GM21723 (cell line): ENCODE measurements around the gene CNGB1.
"Not testable (repeated sequence)": the region's sequence is repeated elsewhere in the genome, so short reads cannot be mapped to it uniquely, and the experiment has no call there.

Experiments used
- ATAC-seq: cut with Tn5 transposase; IDR thresholded peaks from one replicate; pipeline ENCODE4 v1.9.1; 2021; ENCODE audit warnings: mild to moderate bottlenecking, moderate library complexity; ENCODE audit not compliant: unreplicated experiment

The CNGB1 gene

DNA sequence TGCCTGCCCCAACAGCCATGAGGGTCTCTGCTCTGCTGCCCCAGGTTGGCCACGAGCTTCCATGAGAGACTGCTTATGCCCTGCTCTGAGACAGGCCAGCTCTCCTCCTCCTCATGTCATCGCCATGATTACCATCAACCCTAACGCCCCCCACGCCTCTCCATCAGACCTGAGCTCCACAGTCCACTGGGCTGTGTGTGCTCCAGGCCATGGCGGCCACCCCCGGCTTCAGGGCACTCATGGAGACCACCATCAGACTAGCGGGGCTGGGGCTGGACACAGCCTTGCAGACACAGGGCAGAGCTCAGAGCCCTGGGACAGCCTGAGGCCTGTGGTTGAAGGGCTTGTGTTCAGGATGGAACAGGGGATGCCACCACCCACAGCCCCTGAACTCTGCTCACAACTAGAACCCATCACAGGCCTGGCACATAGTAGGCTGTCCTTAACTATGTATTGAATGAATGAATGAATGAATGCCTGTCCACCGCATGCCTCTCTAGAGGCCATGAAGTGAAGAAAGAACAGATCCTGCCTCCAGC lies 14.6 kb downstream of the CNGB1 start:
- no peak for ATAC-seq

DNA sequence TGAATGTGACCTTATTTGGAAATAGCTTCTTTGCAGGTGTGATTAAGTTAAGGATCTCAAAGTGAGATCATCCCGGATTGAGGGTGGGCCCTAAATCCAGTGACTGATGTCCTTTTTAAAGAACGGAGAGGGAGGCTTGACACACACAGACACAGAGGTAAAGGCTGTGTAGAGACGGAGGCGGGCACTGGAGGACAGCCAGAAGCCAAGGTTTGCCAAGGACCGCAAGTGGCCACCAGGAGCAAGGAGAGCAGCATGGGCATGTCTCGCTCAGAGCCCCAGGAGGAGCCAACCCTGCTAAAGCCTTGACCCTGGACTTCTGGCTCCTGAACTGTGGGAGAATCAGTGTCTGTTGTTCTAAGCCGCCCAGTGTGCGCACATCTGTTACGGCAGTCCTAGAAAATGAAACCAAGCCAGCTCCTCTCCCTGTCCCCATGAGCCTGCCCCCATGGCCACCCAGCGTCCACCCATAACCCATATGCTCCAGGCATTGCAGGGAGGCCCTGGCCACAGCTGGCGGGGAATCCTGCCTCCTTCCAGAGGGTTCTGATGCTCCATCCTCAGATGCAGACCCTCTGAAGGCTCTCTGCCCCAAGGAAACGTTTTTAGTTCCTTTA lies 15.2 kb downstream of the CNGB1 start:
- no peak for ATAC-seq

DNA sequence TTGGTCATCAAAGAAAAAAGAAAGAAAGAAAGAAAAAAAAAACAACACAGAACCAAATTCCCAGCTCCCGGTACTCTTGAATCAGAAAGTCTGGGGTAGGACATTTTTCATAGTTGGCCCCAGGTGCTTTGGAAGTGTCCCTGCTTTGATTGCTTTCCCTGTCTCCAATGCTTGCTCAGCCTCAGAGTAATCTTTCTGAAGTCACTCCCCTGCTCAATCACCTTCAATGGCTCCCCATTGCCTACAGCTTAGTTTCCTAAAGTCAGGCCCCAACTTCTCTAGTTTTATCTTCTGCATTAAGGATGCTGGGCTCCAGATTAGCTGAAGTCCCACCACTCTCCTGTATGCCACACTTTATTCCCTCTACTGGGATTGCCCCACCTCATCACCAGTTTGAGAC lies 17.1 kb downstream of the CNGB1 start:
- no peak for ATAC-seq

DNA sequence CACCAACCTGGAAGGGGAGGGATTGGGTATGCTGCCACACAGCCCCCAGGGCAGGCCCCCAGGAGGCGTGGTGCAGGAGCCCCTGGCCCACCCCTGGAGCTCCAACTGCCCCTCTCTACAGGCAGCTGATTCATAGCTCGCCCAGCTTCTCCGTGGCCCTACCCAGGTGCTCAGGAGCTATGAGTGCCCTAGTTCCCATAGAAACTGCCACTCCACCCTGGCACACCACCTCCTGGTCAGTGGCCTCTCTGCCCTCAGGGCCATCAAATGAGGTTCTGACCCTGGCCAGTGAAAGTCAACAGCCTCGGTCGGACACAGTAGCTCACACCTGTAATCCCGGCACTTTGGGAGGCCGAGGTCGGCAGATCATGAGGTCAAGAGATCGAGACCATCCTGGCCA lies 18.0 kb downstream of the CNGB1 start:
- no peak for ATAC-seq

DNA sequence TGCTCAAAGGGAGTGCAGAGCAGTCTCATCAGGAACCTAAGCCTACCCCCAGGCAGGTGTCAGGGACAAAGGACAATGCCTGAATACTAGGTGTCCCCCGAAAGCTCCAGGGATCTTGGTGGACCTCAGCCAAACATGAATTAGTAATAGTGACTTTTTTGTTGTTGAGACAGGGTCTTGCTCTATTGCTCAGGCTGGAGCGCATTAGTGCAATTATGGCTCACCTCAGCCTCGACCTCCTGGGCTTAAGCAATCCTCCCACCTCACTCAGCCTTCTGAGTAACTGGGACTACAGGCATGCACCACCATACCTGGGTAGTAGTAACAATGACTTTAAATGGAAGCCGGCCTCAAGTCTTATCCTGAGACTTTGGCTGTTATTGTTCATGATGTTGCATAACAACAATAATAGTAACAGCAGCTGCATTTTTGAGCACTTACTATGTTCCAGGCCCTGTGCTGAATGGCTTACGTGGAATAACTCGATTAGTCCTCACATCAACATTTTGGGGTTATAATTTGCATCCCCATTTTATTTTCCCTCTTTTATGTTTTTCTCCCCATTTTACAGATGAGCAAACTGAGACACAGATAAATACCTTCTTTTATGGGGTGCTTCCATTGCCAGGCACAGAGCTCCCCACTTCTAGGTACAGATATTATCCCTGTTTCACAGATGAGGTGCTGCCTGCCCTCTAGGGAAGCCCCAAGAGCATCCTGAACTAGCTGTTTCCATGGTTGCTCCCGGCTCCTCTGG lies 19.5 kb downstream of the CNGB1 start:
- ATAC-seq, result no peak

DNA sequence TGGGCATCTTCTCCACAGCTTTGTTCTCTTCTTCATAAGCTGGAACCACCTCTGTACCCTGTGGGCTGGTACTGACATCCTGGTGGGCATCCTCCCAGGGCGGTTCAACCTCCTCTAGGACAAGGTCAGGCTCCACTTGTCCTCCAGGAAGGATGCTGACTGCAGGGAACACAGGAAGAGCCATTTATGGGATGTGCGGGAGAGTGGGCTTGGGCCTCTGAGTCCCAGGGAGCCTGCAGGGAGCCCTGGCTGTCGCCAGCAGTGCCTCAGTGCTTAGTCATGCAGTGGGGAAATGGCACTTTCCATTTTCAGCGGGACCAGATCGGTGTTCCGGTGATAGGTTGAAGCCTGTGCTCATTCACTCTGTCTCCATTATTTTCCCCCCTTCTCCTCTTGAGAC lies 20.5 kb downstream of the CNGB1 start:
- ATAC-seq, result no peak

DNA sequence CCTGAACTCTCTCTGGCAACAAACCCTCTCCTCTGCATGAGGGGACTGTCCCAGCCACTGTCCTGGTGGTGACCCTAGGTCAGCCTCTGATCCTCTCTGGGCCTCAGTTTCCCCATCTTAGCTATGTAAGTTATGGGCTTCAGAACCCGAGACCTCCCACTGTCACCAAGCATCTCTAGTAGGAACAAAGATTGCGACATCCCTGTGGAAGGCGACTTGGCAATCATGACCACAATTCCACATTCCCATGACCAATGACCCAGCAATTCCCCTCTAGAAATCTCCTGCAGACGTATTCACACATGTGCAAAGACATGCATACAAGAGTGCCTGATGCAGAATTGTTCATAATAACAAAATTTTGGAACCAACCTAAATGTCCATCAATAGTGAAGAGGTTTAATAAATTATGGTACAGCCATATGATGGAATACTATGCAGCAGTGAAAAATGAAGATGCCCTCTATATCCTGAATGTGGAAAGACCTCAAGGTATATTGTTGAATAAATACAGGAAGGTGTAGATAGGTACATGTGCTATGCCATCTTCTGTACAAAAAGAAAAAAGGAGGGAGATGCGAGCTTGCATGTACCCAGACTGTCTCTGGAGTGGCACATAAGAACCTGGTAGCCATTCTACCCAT lies 21.2 kb downstream of the CNGB1 start:
- no peak for ATAC-seq

DNA sequence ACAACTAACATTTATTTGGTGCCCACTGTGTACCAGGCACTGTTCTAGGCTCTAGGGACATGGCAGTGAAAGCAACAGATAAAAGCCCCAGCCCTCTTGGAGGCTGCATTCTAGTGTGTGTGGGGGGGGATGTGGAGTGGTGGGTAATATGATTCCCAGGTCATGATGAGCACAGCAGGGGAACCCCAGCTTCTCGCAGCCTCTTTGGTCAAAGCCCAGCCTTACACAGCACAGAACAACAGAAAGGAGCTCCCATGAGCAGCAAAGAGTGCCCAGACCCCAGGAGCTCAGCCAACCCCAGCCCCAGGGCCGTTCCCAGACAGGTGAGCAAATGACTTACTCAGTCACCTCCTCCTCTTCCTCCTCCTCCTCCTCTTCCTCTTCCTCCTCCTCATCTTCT lies 21.9 kb downstream of the CNGB1 start:
- no peak for ATAC-seq

DNA sequence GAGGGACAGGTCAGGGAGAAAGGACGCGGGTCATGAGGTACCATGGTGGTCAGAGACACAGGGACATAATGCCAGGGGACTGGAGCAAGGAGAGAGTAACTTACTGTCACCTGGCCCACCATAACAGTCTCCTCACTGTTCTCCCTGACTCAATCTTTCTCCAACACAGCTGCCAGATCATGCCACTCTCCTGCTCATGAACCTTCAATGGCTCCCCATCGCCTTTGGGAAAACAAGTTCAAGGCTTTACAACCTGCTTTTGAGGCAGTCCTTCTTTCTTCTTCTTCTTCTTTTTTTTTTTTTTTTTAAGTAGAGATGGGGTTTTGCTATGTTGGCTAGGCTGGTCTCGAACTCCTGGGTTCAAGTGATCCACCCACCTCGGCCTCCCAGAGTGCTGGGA lies 22.9 kb downstream of the CNGB1 start:
- no peak for ATAC-seq

DNA sequence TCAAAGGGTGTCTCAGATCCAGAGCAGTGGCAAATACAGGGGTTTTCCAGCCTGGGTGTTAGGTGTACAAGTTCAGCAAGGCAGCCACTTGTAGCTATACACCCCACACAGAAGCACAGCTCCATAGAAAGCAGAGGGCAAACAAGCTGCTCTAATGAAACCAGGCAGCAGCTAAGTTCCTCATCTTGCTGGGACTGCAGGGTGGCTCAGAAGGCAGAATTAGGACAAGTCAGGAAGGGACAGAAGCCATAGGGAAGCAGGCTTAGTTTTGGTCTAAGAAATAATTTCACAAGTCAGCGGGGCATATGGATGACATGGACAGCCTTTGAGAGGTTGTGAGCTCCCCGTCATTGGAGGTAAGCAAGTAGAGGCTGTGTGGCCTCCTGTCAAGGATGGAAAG lies 23.7 kb downstream of the CNGB1 start:
- ATAC-seq, result no peak

DNA sequence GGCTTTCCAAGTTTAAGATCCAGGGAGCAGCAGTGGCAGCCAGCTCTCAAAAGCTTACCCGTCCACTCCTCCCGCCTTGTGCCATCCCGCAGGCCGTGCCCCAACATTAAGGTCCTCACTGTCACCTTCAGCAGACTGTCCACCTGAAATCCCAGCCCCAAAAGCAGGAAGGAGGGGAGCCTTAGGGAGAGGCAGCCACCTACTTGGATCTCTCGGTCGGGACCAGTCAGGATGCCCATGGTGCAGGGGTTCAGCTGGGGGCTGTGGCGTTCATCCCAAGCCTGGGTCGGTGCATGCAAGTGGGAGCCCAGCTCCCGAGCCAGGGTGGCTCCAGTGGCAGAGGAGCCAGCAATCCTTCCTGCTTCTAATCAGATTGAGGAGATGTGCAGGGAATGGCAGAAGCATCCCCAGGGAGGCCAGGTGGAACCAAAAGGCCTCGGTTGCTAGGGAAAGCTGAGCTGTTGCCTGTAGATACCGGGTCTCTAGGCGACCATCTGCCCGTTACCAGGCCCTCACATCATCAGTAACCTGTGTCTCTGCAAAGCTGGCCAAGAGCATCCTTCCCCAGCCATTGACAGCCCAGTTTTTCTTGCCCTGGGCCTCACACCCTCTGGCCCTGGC lies 24.6 kb downstream of the CNGB1 start:
- no peak for ATAC-seq

DNA sequence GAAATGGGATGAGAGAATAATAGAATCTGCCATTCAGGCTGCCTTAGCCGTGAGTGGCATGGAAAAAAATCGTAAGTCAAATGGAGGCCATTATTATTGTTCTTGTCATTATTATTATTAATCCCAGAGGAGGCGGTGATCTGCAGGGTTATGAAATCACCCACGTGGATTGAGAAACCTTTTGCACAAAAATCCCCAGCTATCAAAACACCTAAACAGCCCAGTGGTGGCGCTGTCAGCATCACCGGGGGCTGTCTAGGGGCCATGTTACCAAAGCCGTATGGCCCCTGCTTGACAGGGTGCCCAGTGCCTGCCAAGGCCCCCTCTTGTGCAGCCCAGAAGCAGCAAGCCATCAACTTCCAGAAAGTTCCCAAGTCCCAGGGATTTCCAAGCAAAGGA lies 25.2 kb downstream of the CNGB1 start:
- ATAC-seq, result no peak

DNA sequence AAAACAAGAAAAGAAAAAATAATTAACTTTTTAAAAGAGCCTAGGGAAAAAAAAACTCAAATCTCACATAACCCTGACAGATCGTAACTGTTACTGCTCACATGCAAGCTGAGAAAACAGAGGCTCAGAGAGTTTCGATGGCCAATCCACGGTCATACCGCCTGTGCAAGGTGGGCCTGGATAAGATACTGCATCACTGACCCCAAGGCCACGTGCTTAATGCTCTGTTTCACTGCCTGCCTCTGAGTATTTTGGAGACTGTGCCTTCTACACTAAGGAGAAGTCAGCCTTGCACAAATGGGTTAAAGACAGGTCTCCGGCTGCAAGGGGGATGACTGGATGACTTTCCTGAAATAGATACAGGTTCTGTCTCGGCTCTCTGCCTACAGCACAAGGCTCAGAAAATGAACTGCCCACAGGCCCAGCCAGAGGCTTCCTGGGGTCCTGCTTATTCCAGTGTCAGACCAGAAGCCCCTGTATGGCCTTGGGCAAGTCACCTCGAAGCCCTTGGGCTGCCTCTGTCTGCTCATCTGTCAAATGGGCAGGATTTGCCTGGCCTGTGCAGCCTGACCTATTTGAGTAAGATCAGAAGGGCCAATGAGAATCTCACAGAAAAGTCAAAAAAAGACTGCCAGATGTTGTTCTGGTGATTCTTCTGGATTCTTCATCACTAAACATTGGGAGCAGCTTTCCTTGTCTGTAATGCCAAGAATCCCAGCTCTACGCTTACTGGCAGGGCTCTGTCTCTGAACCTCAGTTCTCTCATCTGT lies 25.8 kb downstream of the CNGB1 start:
- ATAC-seq, result no peak

DNA sequence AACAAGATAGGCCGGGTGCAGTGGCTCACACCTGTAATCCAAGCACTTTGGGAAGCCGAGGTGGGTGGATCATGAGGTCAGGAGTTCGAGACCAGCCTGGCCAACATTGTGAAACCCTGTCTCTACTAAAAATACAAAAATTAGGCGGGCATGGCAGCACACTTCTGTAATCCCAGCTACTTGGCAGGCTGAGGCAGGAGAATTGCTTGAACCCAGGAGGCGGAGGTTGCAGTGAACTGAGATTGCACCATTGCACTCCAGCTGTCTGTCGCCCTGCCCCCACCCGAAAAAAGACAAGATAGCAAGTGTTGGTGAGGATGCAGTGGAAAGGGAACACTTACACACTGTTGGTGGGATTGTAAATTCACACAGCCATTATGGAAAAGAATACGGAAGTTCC lies 27.5 kb downstream of the CNGB1 start:
- not testable (repeated sequence) for ATAC-seq

DNA sequence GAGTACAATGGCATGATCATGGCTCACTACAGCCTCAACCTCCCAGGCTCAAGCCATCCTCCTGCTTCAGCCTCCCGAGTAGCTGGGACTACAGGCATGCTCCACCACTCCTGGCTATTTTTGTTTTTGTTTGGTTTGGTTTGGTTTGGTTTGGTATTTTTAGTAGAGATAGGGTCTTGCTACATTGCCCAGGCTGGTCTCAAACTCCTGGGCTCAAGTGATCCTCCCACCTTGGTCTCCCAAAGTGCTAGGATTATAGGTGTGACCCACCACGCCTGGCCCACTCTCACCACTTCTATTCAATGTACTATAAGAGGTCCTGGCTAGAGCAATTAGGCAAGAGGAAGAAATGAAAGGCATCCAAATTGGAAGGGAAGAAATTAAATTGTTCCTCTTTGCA lies 29.0 kb downstream of the CNGB1 start:
- not testable (repeated sequence) for ATAC-seq

DNA sequence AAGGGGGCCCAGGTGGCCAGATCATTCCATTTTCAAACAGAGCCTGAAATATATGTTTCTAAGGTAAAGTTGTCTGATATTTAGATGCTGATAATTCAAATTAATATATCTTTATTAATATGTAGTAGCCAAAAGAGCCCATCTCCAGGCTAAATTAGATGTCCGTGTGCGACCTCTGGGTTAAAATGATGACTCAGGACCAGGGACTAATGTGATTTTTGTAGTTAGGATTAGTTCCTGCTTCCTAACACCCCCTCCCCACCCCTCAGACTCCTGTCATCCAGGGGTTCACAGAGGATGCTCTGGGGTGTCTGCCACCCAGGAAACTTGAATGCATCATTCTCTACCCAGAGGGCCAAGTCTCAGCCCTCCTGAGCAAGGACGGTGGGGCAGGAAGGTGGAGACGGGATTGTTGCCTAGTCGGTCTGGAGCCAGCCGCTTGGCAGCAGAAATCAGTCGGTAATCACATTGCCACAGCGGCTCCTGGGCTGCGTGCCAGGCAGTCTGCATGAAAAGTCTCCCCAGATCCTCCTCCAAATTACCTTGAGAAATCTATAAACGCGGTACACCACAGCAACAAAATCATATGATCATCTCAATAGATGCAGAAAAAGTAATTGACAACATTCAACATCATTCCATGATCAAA lies 29.8 kb downstream of the CNGB1 start:
- no peak for ATAC-seq

DNA sequence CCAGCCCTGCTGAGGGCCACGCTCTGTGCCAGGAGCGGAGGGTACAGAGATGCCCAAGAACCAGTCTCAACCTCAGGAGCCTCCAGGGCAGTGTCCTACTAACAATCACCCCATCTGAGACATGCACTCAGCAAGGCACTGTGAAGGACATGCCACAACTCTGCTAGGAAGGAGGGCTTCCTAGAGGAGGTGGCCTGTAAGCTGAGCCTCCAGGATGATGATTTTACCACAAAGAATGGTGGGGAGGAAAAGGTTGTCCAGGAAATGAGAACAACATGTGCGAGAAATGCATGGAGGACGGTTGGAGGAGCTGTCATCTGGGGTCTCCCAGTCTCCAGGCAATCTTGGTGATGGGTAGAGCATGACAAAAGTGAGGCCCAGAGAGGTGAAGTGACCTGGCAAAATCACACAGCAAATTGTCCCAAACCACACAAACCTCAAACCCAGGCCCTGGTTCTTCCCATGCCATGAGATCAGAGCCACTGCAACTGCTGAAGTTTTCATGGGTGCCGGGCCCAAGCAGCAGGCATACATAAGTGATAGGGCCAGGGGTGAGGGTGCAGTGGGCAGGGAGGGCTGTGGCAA lies 30.5 kb downstream of the CNGB1 start:
- no peak for ATAC-seq

DNA sequence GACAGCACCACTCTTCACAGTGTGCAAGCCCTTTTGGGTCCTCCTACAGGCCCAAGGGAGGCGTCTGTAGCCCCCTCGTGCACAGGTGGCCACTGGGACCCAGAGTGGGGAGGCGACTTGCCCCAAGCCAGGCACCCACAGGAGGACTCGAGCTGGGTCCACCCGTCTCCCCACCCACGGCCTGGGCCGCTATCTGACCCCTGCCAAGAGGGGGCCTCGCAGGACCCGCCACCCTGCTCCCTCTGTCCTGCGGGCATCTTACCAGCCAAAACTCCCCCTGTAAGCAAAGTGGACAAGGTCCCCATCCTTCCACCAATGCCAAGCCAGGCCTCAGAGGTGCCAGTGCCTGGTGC lies 31.1 kb downstream of the CNGB1 start:
- no peak for ATAC-seq

DNA sequence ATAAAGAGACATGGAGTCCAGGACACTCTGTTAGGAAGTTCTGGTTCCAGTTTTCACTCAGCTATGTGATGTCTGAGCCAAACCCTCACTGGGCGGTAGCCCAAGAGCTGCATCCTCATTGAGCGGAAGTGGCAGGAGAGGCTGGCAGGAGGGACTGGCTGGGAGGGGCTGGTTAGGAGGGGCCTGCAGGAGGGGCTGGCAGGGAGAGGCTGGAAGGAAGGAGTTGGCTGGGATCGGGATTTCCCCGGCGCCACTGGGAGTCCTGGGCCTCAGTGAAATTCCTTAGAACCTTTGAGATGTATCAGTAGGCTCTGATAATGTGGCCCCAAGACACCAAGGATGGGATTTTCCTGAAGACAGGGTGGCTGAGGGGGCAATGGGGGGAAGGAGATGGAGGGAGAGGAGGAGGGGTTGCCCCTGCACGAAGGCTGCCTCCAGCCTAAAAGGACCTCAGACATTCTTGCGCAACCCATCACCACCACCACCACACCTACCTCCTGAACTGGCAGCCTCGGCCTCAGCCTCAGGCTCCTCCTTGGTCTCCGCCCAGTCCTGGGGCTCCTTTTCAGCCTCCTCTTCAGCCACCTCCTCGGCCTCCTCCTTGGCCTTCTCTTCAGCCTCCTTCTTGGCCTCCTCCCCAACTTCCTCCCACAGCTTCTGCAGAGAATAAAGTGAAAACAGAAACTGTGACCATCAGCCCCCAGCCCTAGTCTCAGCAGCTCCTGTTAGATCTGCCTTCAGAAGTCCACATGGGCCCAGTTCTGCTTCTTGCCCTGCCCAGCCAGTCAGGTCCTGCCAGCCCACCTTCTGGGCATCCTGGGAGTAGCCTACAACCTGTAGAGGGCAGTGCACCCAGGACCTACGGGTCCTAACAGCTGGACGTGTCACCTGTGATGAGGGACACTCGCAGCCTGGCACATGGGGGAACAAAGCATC lies 31.7 kb downstream of the CNGB1 start:
- ATAC-seq, result no peak
